ENCODE data around the gene ALDH16A1.

- TF ChIP-seq CTCF (conservative IDR thresholded peaks at IDR 0.05; ENCODE audit: low read length) (peak; percentile 94), EZH2phosphoT487 (IDR thresholded peaks at IDR 0.05; ENCODE audit: borderline replicate concordance) (no peak)
These were observed 21.0 kb downstream of the ALDH16A1 start, which contains the start of gene FLT3LG for GRCh38 chr19:49473868-49474541.

All from Loucy (cell line).